ENCODE data around the gene SLC2A13.

GRCh38 chr12:39803151-39803550, 302.7 kb downstream of the SLC2A13 start:
- no peak for TF ChIP-seq CTCF (IDR thresholded peaks at IDR 0.05)
- no peak for TF ChIP-seq POLR2A (IDR thresholded peaks at IDR 0.05)
